Activated CD4-positive, alpha-beta T cell treated with anti-CD3 and anti-CD28 coated beads for 48 hours (primary cell): ENCODE data around the gene SLC10A7.

Experiments used
- DNase-seq: peaks from one replicate; pipeline ENCODE4 v3.0.0-alpha.2; 2020

SLC10A7 gene, protein sequence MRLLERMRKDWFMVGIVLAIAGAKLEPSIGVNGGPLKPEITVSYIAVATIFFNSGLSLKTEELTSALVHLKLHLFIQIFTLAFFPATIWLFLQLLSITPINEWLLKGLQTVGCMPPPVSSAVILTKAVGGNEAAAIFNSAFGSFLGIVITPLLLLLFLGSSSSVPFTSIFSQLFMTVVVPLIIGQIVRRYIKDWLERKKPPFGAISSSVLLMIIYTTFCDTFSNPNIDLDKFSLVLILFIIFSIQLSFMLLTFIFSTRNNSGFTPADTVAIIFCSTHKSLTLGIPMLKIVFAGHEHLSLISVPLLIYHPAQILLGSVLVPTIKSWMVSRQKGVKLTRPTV

DNA sequence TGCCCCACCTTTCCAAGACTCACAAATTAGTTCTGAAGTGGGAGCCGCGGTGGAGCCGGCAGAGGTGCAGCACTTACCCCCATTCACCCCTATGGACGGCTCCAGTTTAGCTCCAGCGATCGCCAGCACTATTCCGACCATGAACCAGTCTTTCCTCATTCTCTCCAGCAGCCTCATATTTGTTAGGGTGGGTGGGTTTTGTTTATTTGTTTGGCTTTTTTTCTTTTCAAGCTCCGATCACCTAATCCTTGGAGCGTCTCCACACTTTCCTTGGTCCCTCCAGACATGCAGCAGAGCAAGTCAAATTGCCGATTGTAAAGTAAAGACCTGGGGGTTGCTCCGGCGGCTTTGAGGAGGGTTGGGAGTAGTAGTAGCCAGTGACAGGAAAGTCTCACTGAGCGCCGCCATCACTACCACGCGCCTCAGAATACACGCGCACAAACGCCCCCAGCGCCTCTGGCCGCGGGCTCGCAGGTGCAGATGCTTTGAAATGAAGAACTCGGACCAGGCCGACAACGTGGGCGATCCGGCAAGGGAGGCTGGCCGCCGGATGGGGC, at the start of gene SLC10A7:
TSS of gene SLC10A7 (minus strand) at position 400 of the 557 bp plus-strand sequence. CDS start at position 177, 223 bp downstream.
- peak; percentile 82 for DNase-seq

DNA sequence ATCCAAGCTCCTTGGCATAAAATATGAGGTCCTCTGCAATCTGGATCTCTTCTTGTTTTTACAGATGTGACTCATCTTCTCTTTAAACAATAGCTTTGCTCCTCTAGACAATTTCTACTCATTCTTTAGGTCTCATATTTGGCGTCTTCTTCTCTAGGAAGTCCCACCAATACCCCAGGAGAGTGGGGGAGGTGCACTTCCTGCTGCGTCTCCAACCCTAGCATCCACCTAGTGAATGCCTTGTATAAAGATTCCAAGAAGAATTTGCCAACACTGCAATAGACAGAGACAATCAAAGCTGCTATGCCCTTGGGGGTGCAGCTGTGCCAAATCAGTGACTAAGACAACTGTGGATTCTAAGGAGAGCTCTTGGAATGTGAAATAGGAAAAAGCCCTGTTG, 45.7 kb upstream of the SLC10A7 start:
- no peak for DNase-seq

DNA sequence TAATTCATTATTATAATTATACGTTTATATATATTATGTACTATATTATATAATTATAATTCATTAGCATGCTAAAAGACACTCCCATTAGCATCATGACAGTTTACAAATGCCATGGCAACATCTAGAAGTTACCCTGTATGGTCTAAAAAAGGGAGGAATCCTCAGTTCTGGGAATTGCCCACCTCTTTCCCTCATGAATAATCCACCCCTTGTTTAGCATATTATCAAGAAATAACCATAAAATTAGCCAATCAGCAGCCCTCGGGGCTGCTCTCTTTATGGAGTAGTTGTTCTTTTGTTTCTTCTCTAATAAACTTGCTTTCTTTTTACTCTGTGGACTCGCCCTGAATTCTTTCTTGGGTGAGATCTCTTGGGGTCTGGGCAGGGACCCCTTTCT, 42.8 kb upstream of the SLC10A7 start:
- DNase-seq = no peak

DNA sequence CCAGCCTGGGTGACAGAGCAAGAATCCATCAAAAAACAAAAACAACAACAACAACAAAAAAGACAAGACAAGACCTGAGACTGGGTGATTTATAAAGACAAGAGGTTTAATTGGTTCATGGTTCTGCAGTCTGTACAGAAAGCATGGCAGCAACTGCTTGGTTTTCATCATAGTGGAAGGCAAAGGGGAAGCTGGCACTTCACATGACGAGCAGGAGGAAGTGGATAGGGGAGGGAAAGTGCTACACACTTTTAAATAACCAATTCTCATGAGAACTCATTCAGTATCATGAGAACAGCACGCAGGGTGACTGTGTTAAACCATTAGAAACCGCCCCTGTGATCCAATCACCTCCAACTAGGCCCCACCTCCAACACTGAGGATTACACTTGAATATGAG, 28.4 kb upstream of the SLC10A7 start:
- DNase-seq = no peak

DNA sequence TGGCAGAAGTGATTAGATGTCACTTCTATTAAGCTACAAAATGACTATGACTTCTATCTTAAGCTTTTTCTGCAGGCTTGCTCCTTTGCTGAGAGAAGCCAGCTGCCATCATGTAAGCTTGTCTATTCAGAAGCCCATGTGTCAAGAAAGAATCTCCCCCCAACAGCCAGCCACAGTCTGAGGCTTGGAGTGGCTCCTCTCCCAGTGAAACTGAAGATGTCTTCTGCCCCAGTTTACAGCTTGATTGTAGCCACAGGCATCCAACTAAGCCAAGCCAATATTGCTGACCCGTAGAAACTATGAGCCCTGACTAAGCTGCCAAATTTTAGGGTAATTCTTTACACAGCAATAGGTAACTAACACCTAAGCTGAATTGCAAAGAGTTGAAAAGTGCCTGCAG, 26.7 kb upstream of the SLC10A7 start:
- DNase-seq = no peak

DNA sequence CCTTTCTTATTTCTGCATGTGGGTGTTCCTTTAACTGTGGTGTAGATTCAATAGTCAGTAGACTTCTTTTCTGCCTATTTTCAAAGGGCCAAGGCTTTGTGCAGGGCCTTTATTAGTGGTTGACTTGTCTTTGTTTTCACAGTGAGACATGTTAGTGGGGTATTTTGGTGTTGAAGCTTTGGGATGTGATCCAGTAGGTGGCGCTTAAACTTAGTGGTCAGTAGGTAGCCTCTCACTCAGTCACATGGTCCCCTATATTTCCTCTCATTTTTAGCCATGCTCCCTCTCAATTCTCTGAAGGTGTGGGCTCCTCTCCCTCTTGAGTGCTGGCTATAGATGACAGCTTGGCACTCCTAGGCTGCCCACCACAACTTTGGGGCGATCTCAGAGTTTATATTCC, 23.4 kb upstream of the SLC10A7 start:
- DNase-seq = no peak

DNA sequence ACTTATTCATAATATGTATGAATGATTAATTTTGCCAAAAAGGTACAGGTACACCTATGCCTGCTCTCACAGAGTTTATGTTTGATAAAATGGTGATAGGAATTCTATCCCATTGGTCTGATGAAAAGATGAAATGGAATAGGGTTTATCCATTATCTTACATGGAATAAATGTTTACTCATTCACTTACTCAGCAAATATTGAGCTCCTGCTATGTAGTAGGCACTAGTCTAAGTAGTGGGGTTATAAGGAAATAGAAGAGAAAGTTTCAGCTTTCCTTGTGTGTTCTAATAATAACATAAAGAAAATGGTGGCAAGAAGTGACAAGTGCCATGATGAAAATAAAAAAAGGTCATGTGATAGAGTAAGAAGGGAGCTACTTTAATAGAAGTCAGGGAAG, 12.4 kb upstream of the SLC10A7 start:
- DNase-seq = no peak

DNA sequence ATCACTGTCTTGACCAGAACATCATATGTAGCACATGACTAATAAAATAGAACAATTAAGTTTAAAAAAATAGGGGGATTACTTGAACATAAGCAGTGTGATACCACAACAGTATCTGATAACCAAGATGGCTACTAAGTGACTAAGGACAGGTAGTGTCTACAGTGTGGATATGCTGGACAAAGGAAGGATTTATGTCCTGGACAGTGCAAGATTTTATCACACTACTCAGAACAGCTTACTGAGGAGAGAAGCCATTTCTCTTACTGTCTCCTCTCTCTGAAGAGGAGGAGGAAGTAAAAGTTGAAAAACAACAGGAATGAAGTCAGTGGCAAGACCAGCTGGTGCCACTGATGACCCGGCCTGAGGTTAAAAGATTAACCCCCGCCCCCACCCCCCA, 4.0 kb upstream of the SLC10A7 start:
- no peak for DNase-seq

DNA sequence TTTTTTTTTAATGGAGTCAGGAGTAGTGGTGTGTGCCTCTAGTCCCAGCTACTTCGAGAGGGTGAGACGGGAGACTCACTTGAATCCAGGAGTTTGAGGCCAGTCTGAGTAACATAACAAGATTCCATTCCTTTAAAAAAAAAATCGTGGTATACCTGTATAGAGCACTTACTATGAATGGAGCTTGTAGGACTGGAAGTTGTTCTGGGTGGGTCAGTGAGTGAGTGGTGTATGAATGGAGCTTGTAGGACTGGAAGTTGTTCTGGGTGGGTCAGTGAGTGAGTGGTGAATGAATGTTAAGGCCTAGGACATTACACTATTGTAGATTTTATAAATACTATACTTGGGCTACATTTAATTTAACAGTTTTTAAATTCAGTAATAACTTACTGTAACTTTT, 2.9 kb upstream of the SLC10A7 start:
- DNase-seq = no peak

DNA sequence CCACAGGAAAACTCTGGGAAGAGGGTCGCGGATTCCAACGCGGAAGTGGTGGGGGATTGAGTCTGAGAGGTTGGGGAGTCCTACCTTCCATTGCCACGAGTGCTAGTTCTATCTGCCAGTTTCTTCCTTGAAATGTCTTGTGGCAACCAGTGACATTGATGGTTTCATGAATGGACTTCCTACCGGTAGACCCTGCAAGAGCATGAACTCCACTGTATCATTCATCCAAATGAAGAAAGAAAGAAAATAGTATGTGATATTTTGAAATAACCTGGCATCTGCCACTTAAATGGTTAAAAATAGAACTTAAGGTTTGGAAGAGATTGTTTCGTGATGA, 1.1 kb upstream of the SLC10A7 start:
- no peak for DNase-seq

DNA sequence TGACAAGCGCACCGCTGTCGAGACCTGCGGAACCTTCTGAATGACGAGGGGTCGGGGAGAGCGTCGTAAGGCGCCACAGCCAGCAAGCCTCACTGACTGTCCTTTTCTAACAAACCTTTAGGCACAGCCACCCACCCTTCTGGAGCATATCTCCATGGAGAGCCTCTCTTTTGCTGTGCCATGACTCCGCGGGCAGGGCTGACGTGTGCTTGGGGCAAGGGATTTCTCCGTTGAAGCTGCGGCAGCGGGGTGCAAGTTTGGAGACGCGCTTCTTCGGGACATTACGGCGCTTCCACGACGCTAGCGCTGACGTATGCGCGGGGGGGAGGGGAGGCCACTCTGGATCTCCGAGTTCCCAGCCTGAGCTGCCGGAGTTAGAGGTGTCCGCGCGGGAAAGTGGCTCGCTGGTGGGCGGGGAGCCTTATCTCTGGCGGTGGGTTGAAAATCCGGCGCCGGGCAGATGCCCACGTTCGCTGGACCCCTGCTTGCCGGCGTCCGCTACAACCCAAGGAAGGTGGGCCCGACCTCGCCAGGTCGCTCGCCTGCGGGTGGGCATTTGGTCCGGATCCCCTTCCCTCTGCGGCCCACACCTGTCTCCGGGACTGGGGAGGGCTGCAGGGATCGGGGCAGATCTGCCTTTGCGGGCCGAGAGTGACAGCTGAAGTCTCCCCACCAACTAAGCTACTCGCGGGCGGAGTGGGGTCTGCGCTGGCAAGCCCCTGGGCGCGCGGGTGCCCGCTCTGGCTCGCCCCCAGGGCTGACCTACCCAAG, 543 bp upstream of the SLC10A7 start:
- DNase-seq = peak; percentile 90

DNA sequence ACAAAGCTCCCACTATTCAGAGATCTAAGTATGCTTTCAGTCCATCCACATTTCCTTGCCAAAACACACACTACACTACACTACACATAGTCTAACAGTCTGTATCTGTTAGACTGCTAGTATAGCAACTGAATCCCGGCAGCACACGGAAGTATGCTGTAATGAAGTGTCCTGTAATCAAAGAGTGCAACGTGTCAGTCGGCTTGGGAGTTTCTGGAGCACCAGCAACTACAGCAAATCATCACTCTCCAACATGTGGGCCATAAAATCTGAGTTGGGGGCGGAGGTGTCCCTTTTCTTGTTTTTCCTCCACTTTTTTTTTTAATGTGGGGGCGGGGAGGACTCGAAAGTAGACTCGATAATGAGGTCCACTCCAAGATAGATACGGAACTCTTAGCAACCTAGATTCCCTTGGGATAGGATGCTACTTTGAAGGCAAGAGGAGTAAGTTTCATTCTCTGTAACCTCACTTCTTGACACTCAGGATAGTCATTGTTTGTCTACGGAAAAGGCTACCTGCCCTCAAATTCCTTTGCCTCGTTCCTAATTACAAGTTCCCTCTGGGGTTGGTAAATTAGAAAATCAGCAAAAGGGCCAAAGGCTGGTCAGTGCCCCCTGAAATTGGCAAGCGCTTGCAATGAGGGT, 722 bp downstream of the SLC10A7 start:
- peak; percentile 36 for DNase-seq

DNA sequence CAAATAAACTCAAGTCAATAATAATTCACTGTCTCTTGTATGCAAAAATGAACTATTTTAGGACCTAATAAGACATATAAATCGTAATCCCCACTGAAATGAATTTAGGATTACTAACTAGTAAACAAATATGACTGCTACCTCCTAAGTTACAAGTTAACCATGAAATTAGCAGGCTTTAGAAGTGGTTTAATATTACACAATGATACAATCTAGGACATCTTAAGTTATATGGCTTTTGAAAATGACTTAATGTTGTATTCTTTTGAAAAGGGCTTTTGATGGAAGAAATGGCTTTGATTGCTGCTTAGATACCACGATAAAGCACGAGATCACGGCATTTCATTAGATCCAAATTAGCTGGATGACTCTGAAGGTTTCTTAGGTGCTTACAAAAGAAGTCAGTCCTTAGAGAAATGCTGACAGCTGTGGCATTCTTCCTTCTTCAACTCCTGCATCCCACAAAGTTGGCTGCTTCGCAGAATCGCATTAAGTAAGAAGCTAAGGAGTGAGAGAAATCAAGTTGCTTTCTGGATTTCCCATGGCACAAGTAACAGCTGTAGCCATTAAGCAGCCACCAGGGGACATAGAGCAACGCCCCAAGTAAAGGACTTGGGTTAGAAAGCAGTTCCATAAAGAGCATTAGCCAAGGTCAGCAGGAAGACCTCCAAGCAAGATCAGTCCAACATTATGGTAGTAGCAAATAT, 6.9 kb downstream of the SLC10A7 start:
- DNase-seq = no peak

DNA sequence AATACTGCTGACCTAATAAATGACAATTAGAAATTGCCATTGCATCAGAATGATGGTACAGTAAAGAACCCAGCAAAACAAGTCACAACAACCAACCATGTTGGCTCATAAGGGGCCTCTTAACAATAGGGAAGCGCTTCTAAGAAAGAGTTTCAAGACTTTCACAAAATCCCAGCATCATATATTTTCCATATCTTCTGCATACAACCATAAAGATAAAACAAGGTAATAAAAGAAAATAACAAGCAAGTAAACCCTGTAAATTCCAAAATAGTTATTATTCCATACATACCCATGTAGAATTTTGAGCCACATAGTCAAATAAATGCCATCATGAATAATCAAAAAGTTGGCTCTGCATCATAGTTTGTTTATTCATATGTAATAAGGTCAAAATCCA, 8.2 kb downstream of the SLC10A7 start:
- no peak for DNase-seq

DNA sequence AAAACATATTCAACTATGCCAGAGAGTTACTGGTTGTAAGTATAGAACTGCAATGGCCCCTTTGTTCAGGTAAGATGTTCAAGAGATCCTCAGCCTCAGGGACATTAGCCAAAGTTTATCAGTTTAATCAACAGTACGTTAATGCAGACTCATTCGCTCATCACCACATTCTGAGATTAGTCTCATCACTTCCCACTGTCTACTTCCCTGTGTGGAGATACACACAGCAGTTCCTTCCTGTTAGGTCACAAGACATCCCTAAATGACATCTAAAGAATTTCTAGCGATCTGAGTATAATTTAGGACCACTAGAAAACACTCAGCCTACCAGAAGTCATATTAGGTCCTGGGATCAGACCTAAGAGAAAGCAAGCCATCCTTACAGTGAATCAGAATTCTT, 10.4 kb downstream of the SLC10A7 start:
- DNase-seq = no peak

DNA sequence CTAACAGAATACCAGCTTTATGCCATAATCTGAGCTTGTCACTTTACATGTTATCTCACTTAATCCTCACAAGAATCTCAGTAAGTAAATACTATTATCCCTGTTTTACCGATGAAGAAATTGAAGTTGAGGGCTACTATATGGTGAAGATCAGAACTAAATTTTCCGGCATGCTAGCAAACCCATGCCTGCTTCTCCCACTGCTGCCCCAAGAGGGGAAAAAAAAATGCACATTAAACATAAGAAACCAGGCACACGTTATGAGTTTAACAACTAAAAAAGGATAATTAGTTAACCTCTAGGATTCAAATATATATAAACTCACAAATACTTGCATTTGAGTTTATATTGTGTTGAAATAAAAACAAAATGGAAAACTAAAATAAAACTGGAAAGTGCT, 10.8 kb downstream of the SLC10A7 start:
- no peak for DNase-seq

DNA sequence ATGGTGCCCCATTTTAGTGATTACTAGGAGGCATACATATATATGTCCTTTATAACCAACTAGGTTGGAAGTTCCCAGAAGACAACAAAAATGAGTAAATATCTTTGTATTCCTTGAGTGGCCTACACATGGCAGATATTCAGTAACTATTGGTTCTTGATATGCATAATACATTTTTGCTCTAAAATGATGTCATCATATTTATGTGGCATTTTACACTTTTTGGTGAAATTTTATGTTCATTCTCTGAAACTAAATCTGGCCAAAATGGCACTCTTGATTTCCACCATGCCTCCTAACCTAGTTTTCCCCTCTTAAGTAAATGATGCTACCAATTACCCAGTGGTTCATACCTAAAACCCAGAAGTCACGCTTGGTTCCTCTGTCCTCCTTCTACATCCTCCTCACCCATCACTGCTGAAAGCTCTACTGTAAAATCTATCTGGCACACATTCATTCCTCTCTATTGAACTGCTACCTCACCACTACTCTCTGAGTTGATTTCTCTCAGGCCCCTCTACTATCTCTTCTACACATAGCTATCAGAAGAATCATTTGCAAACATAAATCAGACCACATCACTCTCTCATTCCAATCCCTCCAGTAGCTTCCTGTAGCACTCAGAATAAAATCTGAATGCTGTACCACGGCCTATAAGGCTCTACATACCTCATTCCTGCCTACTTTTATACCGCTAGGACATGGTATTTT, 13.4 kb downstream of the SLC10A7 start:
- no peak for DNase-seq

DNA sequence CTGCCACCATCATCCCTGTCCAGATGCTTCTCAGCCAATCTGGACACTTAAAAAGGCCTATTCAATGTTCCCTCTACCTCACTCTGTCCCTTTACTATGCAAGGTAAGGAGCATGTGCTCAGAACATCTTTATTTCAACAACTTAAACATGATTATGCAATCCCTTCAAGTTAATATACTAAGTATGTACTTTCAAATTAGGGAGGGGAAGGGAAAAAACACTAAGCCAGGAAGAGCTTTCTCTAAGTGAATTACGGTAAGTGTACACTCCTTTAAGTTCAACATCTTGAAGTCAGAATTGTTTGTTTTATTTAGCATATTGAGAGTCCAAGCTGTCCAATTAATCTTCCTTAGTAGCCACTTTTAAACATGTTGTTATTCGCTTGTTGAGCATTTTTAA, 14.1 kb downstream of the SLC10A7 start:
- no peak for DNase-seq

DNA sequence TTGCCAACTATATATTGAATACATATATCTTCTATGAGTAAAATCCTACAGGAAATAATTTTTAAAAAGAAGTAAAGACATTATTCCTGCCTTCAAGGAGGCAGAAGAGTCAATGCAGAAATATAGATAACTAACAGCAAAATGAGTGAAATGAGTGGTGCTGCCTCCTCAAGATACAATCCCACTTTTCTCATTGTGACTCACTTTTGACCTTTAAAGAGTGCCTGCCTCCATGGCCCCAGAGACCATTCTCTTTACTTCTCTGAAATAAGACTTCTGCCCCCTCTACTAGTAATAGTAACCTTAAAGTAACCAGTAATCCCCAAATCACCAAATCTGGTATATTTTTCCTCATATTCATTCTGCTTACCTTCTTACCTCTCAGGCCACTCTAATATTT, 15.5 kb downstream of the SLC10A7 start:
- no peak for DNase-seq

DNA sequence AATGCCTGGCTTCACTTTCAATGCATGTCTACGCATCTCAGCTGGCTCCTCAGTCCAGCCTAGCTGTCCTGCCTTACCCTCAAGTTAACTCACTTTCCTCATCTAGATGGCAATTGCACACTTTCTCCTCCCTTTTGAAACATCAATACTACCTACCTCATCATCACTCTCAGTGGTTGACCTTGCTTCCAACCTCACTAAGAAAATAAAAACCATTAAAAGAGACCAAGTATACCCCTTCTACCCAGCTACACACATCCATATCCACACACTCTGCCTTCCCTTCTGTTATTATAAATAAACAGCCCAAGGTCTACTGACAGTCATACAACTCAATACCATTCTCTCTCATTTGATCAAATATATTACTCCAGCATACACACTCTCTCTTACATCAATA, 21.5 kb downstream of the SLC10A7 start:
- no peak for DNase-seq

DNA sequence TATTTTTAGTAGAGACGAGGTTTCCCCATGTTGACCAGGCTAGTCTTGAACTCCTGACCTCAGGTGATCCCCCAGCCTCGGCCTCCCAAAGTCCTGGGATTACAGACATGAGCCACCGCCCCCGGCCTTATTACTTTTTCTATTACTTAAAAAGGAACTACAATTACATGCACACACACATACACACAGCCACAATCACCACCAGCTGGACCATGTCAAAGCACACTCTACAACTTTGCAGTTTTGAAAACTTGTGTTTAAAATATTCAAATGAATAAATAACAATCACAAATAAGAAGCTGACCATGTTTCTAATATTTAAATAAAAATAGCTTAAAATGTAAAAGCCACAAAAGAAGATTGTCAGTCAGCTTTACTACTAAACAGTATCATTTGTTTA, 23.4 kb downstream of the SLC10A7 start:
- DNase-seq = no peak

DNA sequence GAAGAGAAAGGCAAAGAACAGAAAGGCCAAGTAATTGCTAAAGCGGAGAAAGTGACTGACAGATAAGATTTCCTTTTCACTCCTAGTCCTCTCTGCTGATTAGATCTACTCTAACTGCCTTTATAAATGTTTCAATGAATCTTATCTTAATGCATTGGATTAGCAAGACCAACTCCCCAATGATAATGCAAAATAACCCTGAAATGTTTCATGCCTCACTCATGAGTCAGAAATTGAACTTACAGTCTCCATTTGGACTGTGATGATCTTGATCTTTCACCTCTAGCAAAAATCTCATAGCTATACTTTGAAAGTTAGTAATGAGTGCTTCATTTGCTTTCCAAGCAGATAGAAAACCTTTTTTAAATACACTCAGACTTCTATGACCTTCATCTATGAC, 26.5 kb downstream of the SLC10A7 start:
- DNase-seq = no peak

DNA sequence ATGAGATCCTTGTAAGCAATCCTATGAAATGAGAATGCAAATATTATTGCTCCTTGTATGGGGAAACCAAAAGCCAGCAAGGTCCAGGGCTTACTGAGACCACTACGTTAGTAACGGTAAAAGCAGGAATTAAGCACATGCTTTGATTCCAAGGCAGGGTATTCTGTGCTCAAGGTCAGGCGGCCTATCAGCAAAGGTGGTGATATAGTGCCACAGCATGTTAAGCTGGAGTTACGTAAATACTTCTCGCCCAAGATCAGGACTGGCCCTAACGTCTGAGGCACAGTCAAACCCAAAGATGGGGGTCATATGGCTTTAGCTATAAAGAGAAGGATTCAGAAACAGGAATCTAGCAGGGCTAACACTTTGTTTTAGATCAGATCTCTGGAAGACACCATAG, 27.6 kb downstream of the SLC10A7 start:
- no peak for DNase-seq
